Measurements from ENCODE around the gene PDZD8. TPM values are rescaled to one million over a fixed set of nuclear protein-coding genes. Genes with fewer than 3 reads are reported as not detected.
"Not testable (repeated sequence)": the region's sequence is repeated elsewhere in the genome, so short reads cannot be mapped to it uniquely, and the experiment has no call there.

PDZD8 gene
- total RNA-seq, 1 experiment from 2014 or later = 11.9 TPM

DNA sequence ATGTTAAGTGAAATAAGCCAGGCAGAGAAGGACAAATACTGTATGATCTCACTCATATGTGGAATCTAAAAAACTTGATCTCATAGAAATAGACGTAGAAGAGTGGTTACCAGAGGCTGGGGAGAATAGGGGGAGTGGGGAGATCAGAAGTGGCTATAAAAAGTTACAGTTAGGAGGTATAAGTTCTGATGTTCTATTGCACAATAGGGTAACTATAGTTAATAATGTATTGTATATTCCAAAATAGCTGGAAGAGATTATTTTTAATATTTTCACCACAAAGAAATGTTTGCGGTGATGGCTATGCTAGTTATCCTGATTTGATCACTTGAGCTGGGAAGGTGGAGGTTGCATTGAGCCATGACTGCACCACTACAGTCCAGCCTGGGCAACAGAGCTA, 80.5 kb downstream of the PDZD8 start:
- no peak for DNase-seq (ENCODE audit: low read depth)

DNA sequence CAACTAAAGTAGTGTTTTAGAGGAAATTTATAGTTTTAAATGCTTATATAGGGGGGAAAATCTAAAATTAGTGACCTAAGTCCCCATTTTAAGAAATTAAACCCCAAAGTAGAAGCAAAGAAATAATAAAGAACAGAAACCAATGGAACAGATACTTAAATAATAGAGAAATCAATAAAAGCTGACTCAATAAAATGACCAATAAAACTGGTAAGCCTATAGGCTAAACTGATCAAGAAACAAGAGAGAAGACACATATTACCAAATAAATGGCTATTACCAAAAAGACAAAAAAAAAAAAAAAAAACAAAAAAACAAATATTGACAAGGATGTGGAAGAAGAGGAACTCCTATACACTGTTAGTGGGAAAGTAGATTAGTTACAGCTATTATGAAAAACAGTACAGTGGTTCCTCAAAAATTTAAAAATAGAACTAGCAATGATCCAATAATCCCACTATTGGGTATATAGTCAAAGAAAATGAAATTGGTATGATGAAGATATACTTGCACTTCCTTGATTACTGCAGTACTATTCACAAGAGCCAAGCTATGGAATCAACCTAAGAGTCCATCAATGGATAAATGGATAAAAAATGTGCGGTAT, 81.1 kb downstream of the PDZD8 start:
- no peak for DNase-seq (ENCODE audit: low read depth)

DNA sequence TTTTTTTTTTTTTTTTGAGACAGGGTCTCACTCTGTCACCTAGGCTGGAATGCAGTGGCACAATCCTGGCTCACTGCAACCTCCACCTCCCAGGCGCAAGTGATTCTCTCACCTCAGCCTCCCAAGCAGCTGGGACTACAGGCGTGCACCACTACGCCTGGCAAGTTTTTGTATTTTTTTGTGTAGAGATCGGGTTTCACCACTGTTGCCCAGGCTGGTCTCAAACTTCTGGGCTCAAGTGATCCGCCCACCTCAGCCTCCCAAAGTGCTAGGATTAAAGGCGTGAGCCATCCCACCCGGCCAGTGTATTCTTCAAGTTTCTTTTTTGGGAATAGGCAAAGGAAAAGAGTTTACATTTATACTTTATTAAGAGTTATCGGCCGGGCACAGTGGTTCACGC, 84.4 kb downstream of the PDZD8 start:
- not testable (repeated sequence) for DNase-seq (ENCODE audit: low read depth)

DNA sequence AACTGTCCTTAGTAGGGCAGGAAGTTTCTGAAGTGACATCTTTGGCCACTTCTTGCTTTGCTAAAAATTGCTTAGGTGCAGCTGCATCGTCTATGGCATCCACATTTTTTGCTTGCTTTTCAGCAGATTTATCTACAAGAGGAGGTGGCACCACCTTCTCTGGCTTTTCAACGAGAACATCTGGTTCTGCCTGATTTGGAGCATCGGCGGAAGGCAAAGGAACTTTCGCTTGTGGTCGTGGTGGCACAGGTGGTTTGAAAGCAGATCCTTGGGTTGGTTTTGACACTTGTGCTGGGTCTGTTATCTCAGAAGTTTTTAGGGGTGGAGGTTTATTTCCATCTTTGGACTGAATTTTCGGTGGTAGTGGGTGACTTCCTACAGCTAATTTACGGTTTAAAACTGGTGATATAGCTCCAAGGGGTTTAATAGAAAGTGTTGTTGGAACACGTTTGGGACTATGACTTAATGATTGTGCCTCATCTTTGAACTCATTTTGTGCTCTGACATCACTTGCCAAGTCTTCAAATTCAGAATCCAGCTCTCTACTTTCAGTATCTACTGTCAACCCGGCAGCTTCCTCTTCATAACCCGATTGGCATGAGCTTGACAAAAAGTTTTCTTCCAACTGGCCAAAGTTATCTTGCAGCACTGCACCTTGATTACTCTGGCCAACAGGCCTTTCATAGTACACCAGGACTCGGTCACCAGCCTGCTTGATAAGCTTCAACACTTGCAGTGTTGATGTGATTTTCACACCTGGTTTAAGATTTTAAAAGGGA, 90.3 kb downstream of the PDZD8 start:
- DNase-seq (ENCODE audit: low read depth) = no peak

DNA sequence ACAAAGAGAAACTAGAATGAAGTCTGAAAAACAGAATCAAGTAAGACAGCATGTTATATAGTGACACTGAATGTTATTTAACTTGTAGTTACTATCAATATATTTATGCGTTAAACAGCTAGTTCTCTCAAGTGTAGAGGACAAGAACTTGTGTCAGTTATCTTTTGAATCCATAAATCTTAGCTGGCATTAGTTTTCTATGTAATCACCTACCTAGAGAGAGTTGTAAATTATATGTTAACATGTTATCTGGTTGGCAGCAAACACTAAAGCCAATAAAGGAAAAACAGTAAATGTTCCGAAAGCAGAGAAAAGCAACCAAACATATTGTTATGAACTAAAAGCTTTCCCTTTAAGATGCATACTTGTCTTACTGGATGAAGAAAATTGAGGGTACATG, 97.6 kb downstream of the PDZD8 start:
- DNase-seq (ENCODE audit: low read depth) = no peak

DNA sequence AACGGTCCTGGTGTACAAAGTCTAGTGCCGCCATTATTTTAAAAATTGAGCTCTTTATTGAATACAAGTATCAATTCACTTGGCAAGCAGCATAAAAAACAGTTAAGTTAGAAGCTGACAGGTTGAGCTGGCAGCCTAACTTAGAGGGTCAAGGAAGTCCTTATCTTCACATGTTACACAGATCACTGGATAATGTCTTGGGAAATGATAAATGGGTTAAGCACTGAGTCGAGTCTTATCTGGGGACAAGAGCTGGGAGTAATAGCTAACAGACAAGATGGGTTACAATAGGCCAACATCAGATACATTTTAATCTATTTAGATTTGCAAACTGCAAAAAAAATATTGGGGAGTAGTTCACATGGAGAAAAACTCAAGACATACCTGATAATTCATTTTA, 100.1 kb downstream of the PDZD8 start:
- no peak for DNase-seq (ENCODE audit: low read depth)

DNA sequence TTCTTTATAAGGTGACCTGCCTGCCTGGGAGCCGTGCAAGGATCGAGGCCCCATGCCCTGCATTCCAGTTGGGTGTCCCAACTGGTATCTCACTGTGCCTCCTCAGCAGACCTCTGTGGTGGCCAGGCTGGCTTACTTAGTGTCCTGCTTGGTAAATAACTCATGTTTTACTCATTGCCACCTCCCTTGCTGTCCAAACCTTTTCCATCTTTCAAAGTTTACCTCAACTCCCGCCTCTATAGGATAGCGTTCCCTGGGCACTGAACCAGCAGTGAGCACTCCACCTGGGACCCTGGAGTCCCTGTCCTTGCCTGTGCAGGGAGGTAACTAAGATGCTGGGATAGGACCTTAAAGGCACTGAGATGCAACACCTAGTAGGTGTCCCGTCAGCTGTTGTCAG, 100.7 kb downstream of the PDZD8 start:
- no peak for DNase-seq (ENCODE audit: low read depth)

DNA sequence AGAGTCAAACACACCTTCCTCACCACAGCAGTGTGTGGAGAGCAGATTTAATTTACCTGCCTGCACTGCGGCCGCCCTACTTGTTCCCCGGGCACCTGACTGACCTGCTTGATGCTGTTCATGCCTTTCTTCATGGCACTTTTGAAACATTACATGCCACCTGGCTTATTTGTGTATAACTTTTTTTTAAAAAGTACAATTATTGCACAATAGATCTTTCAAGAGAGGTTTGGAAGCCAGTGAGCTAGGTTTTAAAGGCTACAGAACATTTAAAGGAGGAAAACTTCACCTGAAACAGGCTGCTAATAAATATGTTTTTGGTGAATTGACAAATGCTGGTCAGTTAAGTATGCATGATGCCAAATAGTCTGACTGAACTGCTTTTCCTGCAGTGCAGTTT, 101.3 kb downstream of the PDZD8 start:
- no peak for DNase-seq (ENCODE audit: low read depth)

DNA sequence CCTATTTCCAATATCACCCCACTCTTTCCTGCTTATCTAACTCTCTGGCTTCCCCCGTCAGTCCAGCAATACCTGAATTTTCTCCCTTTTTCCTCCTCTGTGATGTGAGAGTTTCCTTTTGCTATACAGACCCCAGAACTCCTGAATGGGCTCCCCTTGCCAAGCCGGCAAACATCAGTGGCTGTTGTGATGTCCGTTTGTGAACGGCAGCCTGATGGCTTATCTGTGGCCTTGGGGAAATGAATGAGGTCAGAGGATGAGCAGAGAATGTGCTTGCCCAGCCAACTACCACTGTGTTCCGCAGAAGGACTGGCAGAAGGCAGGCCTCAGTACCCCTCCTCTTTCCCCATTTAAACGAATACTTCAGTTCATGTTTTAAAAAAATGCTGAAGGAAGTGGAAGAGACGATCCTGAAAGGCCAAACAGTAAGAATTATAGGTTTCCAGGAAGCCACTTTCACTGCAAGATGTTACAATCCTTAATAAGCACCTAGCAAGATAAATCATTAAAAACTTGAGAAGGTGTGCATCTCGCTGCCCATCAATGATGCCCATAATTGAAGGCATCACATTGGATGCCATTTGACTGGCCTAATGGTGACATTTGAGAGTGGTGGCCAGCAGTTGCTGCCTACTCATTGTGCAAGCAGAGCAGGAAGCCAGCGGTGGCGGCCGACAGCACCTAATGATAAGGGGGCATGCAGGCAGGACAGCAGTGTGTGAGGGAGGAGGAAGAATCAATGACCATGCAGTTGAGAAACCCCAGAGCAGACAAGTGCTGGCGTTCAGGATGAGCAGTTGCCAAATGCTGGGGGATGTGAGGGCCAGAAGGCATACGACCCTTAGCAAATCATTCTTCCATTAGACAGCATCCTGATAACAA, 102.8 kb downstream of the PDZD8 start:
- DNase-seq (ENCODE audit: low read depth) = no peak

DNA sequence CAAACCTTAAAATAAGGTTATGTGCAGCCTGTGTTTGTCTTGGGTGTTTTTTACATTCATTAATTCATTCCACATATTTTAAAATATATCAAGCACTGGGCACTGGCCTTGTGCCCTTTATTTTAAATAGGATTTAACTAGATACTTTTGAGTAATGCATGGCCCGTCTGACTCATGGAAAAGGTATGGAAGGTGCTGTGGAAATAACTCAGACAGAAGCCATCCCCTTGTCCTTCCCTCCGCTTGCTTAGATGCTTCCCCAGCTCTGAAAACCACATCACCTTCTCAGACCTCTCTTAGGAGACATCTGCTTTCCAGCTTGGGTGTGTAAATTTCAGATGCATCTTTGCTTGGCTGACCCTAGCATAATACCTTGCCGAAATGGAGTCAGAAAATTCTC, 103.8 kb downstream of the PDZD8 start:
- DNase-seq (ENCODE audit: low read depth) = peak; percentile 18

DNA sequence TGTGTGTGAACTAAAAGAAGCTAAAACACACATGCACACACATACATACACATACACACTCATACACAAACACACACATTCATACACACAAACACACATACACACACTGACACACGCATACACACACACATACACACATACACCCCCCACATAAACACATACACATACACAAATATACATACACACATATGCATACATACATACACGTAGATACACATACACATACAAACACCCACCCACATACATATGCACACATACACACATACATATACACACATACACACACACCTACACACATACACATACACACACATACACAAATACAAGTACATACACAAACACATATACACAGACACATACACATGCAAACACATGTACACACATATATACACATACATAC, 106.3 kb downstream of the PDZD8 start:
- no peak for DNase-seq (ENCODE audit: low read depth)

DNA sequence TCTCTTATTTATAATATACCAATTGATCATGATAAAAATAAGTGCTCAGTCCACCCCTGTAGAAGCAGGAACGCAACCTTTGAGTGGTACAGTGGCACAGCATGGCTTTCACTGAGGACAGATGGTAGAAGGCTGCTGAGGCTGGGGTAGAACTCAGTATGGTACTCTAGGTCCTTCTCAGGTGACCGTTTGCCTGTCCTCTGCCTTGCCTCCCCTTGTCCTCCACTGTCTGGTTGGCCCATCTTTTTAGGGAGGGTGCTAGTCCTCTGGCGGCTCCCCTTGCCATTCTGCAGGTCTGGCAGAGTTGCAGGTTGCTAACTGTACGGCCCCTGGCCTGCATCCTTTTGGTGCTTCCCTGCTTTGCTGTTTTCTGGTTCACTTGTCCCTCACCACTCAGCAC, 107.0 kb downstream of the PDZD8 start:
- DNase-seq (ENCODE audit: low read depth) = no peak

DNA sequence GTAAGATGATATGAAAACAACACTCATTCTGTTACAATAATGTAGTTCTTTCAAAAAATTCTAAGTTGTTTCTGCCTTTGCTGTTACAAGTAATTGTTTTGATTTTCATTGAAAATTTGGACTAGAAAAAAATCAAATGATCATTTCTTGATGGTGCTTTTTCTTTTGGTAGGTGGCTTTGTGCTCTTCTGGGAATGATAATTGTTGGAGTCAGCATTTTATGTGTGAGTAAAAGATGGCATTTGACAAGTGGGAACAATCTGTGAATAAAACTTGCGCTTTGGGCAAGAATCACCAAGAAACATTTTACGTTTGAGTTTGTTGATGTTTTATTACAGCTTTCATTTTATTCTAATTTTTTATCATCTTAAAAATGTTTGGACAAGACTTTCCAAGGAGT, 108.4 kb downstream of the PDZD8 start:
- DNase-seq (ENCODE audit: low read depth) = no peak

DNA sequence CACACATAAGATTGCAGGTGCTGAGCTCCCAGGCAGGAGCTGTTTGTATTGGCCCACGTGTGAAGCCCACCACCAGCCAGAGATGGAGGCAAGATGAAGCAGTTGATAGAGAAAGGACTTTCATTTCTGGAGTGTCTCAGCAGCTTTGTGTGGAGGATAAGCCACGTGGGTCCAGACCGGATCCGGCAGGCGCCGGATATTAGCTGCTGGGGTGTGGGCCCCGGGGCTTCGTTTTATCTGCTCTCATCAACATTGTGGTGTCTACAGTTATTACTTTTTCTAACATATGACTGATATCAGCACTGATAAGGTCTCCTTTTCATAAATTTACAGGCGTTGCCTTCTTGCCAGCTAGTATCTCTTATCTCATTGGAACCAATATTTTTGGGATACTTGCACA, 108.8 kb downstream of the PDZD8 start:
- DNase-seq (ENCODE audit: low read depth) = no peak

DNA sequence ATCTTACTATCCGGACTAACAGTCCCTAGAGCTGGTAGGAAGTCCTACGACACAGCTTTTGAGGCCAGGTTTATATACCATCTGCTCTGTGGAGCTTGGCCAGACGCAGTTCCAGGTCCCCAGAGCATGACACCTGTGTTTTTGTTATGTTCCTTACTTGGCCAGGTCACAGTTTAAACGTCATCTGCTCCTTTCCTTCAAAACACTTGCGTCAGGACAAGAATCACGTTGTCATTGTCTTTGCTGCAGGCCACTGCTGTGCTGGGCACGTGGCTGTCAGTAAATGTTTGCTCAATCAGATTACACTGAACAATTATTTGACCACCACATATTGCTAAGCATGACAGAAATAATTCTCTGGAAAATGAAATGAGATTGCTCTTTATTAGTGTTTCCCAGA, 110.5 kb downstream of the PDZD8 start:
- no peak for DNase-seq (ENCODE audit: low read depth)

DNA sequence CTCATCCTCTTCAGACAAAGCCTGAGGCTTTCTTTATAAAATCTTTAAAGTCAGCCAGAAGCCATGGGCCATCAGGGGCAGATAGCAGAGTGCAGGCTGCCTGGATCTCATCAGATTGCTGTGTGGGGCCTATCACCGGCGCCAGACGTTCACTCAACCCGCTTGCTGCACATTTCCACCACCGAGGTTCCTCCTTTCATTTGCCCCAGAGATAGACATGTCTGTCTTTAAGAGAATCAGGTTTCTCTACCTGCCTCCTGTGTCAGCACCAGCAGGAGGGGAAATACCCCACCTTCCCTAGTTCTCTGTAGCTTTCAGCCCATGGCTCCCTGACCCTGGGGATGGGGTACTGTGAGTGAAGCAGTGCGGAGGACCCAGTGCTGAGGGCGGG, 112.3 kb downstream of the PDZD8 start:
- no peak for DNase-seq (ENCODE audit: low read depth)

DNA sequence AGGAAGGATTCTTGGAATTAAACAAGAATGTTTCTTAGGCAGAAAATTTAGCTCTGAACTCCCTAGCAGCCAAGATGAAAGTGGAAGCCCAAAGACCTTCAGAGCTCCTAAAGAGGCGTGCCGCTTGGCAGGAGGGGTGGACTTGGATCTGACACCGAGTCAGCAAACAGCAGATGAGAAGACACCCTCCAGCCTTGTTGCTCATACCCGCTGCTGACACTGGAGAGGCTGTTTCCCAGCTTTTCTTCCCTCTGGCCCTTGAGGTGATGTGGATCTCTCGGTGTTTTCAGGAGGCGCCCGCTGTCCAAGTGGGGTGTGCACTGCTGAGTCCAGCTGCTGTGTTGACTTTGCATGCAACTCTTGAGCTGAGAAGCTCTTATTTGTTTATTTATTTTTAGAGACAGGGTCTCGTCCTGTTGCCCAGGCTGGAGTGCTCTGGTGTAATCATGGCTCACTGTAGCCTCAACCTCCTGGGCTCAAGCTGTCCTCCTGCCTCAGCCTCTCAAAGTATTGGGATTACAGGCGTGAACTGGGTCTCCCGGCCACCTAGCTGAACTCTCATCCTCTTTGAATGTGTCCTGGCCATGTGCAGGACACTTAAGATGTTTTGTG, 112.8 kb downstream of the PDZD8 start:
- DNase-seq (ENCODE audit: low read depth) = peak; percentile 55

DNA sequence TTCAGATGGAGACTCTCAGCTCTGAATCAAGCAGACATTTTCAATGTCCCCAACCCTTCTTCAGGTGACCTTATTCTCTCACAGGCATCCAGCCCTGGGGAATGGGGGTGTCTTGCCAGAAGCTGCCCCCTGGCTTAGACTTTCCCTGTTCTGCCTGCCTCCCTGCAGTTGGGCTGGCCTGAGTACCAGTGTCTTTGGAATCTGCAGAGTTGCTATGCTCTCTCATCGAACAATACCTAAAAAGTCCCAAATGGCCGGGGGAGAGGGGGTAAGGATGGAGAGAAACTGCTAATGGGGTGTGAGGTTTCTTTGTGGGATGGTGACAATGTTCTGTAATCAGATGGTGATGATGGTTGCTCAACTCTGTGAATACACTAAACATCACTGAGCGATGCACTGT, 113.7 kb downstream of the PDZD8 start:
- DNase-seq (ENCODE audit: low read depth) = no peak

DNA sequence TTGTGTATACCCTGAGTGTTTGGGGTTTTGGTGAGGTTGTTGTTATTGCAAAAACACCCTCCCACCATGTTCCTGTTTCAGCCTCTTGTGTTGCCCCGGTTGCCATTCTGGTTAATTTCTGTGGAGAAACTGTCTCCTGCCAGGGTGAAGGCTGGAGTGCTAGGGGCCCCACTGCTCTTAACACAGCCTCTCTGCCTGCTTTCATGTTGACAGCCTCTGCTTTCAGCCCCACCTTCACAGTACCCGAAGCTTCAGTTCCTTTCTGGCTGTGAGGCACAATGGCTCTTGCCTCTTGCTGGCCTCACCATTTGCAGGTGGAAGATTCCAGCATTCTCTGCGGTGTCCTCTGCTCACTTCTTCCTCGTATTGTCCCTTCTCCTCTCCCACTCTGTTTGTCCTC, 115.2 kb downstream of the PDZD8 start:
- no peak for DNase-seq (ENCODE audit: low read depth)

DNA sequence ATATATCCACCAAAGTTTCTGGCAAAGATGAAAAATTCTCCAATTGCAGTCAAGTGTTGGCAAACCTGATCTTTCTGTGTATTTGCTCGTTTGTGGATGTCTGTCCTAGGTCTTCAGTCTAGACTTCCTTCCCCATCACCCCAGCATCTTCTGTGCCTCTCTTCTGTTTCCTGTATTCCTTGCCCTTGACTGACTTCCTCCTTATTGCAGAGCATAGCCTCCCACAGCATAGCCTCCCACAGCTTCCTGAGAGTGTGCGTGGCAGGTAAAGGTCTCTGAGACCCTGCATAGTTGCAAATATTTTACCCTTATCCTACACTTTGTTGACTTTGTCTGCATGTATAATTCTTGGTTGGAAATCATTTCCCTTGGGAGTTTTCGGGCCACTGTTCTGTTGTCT, 116.0 kb downstream of the PDZD8 start:
- DNase-seq (ENCODE audit: low read depth) = no peak

DNA sequence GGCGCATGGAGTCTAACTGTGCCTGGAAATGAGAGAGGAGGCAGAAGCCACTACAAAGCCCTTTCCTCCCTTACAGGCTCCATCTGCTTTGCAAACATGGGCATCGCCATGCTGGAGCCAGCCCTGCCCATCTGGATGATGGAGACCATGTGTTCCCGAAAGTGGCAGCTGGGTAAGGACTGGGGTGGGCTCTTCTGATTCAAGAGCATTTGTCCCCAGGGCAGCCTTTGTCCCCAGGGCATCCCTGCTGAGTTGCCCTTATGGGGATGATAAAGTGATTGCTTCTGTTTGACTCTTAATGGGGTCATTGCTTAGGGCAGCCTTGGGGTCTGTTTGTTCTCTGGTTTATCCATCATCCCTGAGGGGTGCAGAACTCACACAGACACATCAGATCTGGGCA, 117.5 kb downstream of the PDZD8 start:
- no peak for DNase-seq (ENCODE audit: low read depth)

DNA sequence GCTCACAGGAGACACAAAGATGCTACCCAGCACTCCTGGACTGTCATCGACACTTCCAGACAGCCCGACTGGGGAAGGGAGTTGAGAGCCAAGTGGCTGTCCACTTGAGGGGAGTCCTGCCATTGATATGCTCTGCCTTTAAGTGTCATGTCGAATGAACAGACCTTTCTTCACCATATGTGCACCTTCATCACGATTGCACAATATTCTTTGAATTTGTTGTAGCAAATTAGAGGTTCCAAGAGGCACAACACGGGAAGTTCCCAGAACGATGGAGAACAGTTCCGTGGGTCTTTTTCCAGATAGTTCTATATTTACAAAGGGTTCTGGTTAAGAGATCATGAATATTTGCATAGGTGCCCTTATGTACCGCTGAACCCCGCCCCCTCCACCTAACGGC, 118.3 kb downstream of the PDZD8 start:
- DNase-seq (ENCODE audit: low read depth) = no peak

Data from RPMI7951 (cell line).